HG02973 (cell line): ENCODE data around the gene TGFB3.

ENCODE experiments used
- ATAC-seq: cut with Tn5 transposase; IDR thresholded peaks from one replicate; pipeline ENCODE4 v1.9.1; 2021; ENCODE audit warnings: moderate library complexity; ENCODE audit not compliant: unreplicated experiment

The TGFB3 gene

DNA sequence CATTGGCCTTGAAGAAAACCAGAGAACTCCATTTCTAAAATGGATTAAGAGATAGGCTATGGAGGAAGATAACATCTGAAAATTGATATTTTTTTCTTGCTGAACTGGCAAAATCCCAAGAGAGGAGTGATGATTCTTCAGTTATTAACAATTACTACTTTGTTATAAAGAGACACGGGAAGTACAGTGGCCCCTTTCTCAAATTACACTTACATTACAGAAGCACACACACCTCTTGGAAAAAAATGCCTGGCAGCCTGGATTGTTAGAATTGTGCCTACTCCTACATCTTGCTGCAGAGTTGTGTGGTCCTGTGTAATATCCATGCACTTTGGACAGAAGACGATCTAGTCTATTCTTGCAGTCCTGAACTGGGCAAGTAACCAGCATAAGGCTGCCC is 71.7 kb downstream of the TGFB3 start:
- ATAC-seq = no peak

DNA sequence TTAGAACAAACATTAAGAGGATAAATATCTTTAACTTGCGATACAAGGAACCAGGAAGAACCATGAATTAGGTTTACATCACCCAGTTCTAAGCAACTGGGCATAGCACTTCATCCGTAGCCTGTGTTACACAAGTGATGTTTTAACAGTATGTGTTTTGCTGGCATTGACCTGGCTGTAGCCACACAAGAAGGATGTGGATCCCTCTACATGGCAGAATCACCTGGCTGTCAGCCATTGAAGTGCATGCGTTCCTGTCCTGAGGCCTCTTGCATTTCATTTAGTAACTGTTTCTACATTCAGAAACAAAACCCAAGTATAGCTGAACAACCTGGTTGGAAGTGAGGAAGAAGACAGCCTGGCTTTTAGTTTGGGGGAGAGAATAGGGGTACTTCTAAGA is 72.2 kb downstream of the TGFB3 start:
- no peak for ATAC-seq
